H1 (cell line): ENCODE data around the gene COL4A1. TPM values are rescaled to one million over a fixed set of nuclear protein-coding genes. Genes with fewer than 3 reads are reported as not detected.

Source experiments
- CHD1 ChIP-seq: IDR thresholded peaks from 2 replicates; pipeline ENCODE4 v1.6.1; 2012; ENCODE audit warnings: low read depth, low read length, improper control_type of control experiment
- CTBP2 ChIP-seq: IDR thresholded peaks from 2 replicates; pipeline ENCODE4 v1.7.0; 2011; ENCODE audit warnings: borderline replicate concordance, mild to moderate bottlenecking, moderate library complexity, mixed read lengths, low read length; ENCODE audit not compliant: insufficient read depth, insufficient read length
- EGR1 ChIP-seq: IDR thresholded peaks from 2 replicates; pipeline ENCODE4 v1.6.1; 2011; ENCODE audit warnings: low read depth, low read length, borderline replicate concordance
- GTF2F1 ChIP-seq: IDR thresholded peaks from 2 replicates; pipeline ENCODE4 v1.6.1; 2012; ENCODE audit warnings: low read depth, low read length, improper control_type of control experiment, borderline replicate concordance
- JUN ChIP-seq: IDR thresholded peaks from 2 replicates; pipeline ENCODE4 v1.6.1; 2011; ENCODE audit warnings: low read depth, mild to moderate bottlenecking, improper control_type of control experiment, low read length
- KDM1A ChIP-seq: fragments of 200-600, 300-600 bp; sonication (generic); IDR thresholded peaks from 2 replicates; pipeline ENCODE4 v1.7.1; 2016; ENCODE audit warnings: mild to moderate bottlenecking, low read length, borderline replicate concordance
- KDM5A ChIP-seq: fragments of 200-600 bp; IDR thresholded peaks from 2 replicates; pipeline ENCODE4 v1.7.1; 2012; ENCODE audit warnings: mild to moderate bottlenecking, low read length, inconsistent platforms, mixed read lengths
- PHF8 ChIP-seq: fragments of 200-600 bp; sonication (generic); conservative IDR thresholded peaks from 2 replicates; pipeline ENCODE4 v1.7.1; 2012; ENCODE audit warnings: low read depth, mild to moderate bottlenecking, inconsistent platforms, low read length, moderate library complexity
- POU5F1 ChIP-seq: IDR thresholded peaks from 2 replicates; pipeline ENCODE4 v1.6.1; 2011; ENCODE audit warnings: low read depth, mild to moderate bottlenecking, low read length, moderate library complexity
- SP1 ChIP-seq: IDR thresholded peaks from 2 replicates; pipeline ENCODE4 v1.6.1; 2011; ENCODE audit warnings: low read depth, low read length
- SP4 ChIP-seq: IDR thresholded peaks from 2 replicates; pipeline ENCODE4 v1.6.1; 2012; ENCODE audit warnings: low read length, inconsistent platforms
- SRF ChIP-seq: IDR thresholded peaks from 2 replicates; pipeline ENCODE4 v1.6.1; 2011; ENCODE audit warnings: mild to moderate bottlenecking, low read depth, low read length, moderate library complexity
- SUZ12 ChIP-seq: fragments of 200-600 bp; sonication (generic); IDR thresholded peaks from 2 replicates; pipeline ENCODE4 v1.6.1; 2012; ENCODE audit warnings: mild to moderate bottlenecking, inconsistent platforms, low read length, moderate library complexity, mixed read lengths
- TAF1 ChIP-seq: IDR thresholded peaks from 2 replicates; pipeline ENCODE4 v1.6.1; 2011; ENCODE audit warnings: mild to moderate bottlenecking, low read depth, low read length
- TBP ChIP-seq: IDR thresholded peaks from 2 replicates; pipeline ENCODE4 v1.6.1; 2011; ENCODE audit warnings: low read depth, low read length, improper control_type of control experiment
- TCF12 ChIP-seq: IDR thresholded peaks from 2 replicates; pipeline ENCODE4 v1.6.1; 2011; ENCODE audit warnings: low read depth, mild to moderate bottlenecking, low read length
- ZNF274 ChIP-seq: IDR thresholded peaks from 2 replicates; pipeline ENCODE4 v1.7.0; 2012; ENCODE audit warnings: low read length, borderline replicate concordance; ENCODE audit errors: extremely low read depth
- polyA plus RNA-seq, 7 experiments: library from polyadenylated mRNA; depleted of rRNA in 3 of 7; stranded (reverse) in 5 of 7; unstranded in 2 of 7; fragments of >200 nt in 5 of 7; fragments of 200-250 nt in 2 of 7; gene quantifications; 1 replicate in 5 of 7; 2 replicates in 1 of 7; 4 replicates in 1 of 7; pipeline versions ENCODE4 v1.2.1 to v1.2.3, GENCODE V29; 2011 to 2013; ENCODE audit warnings: missing spikeins in 2 of 7, mixed read lengths in 2 of 7
- total RNA-seq: library from RNA; stranded (reverse); fragmentation: NEBNext Ultra II Directional; extraction: Animal tissue kit (Norgen Biotek cat#: 25700); gene quantifications from 2 replicates; pipeline ENCODE4 v1.2.1, GENCODE V29; 2021
- TF ChIP-seq, protein P1 (sequence below), 3 experiments: IDR thresholded peaks; 1 replicate in 2 of 3; 2 replicates in 1 of 3; pipeline versions ENCODE4 v1.5.1 to v1.6.1; 2011; ENCODE audit warnings: low read length in 3 of 3, mild to moderate bottlenecking in 3 of 3, inconsistent platforms in 2 of 3, low read depth in 1 of 3, moderate library complexity in 1 of 3; ENCODE audit not compliant: insufficient read depth in 1 of 3; ENCODE audit errors: control extremely low read depth in 1 of 3

The COL4A1 gene
- total and polyA plus RNA-seq, 2 of the 8 experiments (the other 6 are each of a cell fraction or from before 2014, with no cell fraction given) = 30.7 to 82.0 TPM

DNA sequence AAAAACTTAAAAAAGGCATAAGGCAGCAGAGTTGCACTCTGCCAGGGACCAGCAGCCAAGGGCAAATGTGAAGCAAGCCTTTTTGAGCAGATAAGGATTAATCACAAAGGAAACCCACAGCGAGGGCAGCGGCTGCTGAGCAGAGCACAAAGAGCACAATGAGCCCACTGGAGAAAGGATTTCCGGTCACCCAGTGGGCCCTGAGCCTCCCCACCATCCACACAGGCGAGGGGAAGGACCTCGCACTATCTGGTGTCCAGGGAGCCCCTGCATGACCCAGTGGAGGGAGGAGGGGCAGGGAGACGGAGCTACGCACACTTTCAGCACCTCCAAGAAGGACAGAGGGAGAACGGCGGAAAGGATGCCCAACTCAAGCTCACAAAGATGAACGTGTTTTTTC lies 40.0 kb downstream of the COL4A1 start (continued):
- TF ChIP-seq SRF = no peak
- 0 out of 2 replicates have a peak, but pooled peaks have one; percentile 37 for TF ChIP-seq TCF12
- TF ChIP-seq PHF8 = no peak
- TF ChIP-seq SP4 = no peak
- TF ChIP-seq CHD1 = no peak
- TF ChIP-seq, protein P1, sequence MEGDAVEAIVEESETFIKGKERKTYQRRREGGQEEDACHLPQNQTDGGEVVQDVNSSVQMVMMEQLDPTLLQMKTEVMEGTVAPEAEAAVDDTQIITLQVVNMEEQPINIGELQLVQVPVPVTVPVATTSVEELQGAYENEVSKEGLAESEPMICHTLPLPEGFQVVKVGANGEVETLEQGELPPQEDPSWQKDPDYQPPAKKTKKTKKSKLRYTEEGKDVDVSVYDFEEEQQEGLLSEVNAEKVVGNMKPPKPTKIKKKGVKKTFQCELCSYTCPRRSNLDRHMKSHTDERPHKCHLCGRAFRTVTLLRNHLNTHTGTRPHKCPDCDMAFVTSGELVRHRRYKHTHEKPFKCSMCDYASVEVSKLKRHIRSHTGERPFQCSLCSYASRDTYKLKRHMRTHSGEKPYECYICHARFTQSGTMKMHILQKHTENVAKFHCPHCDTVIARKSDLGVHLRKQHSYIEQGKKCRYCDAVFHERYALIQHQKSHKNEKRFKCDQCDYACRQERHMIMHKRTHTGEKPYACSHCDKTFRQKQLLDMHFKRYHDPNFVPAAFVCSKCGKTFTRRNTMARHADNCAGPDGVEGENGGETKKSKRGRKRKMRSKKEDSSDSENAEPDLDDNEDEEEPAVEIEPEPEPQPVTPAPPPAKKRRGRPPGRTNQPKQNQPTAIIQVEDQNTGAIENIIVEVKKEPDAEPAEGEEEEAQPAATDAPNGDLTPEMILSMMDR (IDR thresholded peaks at IDR 0.05; ENCODE audit: control extremely low read depth in 1 of 3, insufficient read depth in 1 of 3, low read depth in 1 of 3, low read length in 3 of 3) = no peak
- no peak; the same call in 1 of the 2 replicates for TF ChIP-seq SUZ12
- no peak for TF ChIP-seq GTF2F1
- TF ChIP-seq ZNF274 = no peak
- TF ChIP-seq POU5F1 = no peak
- TF ChIP-seq SP1 = no peak
- TF ChIP-seq JUN = no peak
- no peak for TF ChIP-seq TBP
- TF ChIP-seq EGR1 = no peak
- TF ChIP-seq CTBP2 = no peak
- no peak for TF ChIP-seq KDM1A
- TF ChIP-seq KDM5A = no peak
- no peak for TF ChIP-seq TAF1
